H9 (cell line): ENCODE results near the gene SMS. TPM values are rescaled to one million over a fixed set of nuclear protein-coding genes. Genes with fewer than 3 reads are reported as not detected.

Experiments
- DNase-seq: peaks from one replicate; pipeline ENCODE4 v3.0.0-alpha.2; 2017
- H2AFZ ChIP-seq: one replicate; pipeline ENCODE4 v1.6.1; 2013; ENCODE audit warnings: mild to moderate bottlenecking, low read length, control low read depth, moderate library complexity
- H2AK5ac ChIP-seq: 2 replicates; pipeline ENCODE4 v1.6.1; 2013; ENCODE audit warnings: low read length, control low read depth, mixed read lengths; ENCODE audit not compliant: insufficient read length
- H2BK120ac ChIP-seq: one replicate; pipeline ENCODE4 v1.6.1; 2013; ENCODE audit warnings: low read depth, mild to moderate bottlenecking, low read length, control low read depth, inconsistent platforms; ENCODE audit not compliant: poor library complexity, severe bottlenecking
- H2BK12ac ChIP-seq: 2 replicates; pipeline ENCODE4 v1.6.1; 2013; ENCODE audit warnings: low read length, control low read depth, mixed read lengths, low read depth; ENCODE audit not compliant: insufficient read length
- H2BK15ac ChIP-seq: 2 replicates; pipeline ENCODE4 v1.6.1; 2013; ENCODE audit warnings: low read depth, low read length, control low read depth
- H2BK20ac ChIP-seq: one replicate; pipeline ENCODE4 v1.6.1; 2013; ENCODE audit warnings: low read depth, mild to moderate bottlenecking, low read length, control low read depth, inconsistent platforms; ENCODE audit not compliant: poor library complexity, severe bottlenecking
- H2BK5ac ChIP-seq: 2 replicates; pipeline ENCODE4 v1.6.1; 2013; ENCODE audit warnings: low read length, control low read depth, mixed read lengths; ENCODE audit not compliant: insufficient read length
- H3K14ac ChIP-seq: 2 replicates; pipeline ENCODE4 v1.6.1; 2013; ENCODE audit warnings: low read length, control low read depth; ENCODE audit not compliant: insufficient read depth
- H3K18ac ChIP-seq: 2 replicates; pipeline ENCODE4 v1.6.1; 2013; ENCODE audit warnings: low read depth, mild to moderate bottlenecking, mixed read lengths, low read length, control low read depth; ENCODE audit not compliant: insufficient read length
- H3K23ac ChIP-seq: 2 replicates; pipeline ENCODE4 v1.6.1; 2013; ENCODE audit warnings: low read length, control low read depth, mixed read lengths, low read depth; ENCODE audit not compliant: insufficient read length
- H3K23me2 ChIP-seq: 2 replicates; pipeline ENCODE4 v1.6.1; 2013; ENCODE audit warnings: low read depth, mild to moderate bottlenecking, mixed read lengths, low read length, control low read depth; ENCODE audit not compliant: insufficient read length, poor library complexity, severe bottlenecking
- H3K27ac ChIP-seq: 2 replicates; pipeline ENCODE4 v1.5.1; 2013; ENCODE audit warnings: low read length, control low read depth, mixed read lengths, low read depth; ENCODE audit not compliant: insufficient read length
- H3K27me3 ChIP-seq: 2 replicates; pipeline ENCODE4 v1.6.1; 2013; ENCODE audit warnings: low read length, control low read depth, inconsistent platforms; ENCODE audit not compliant: insufficient read depth
- H3K4ac ChIP-seq: 2 replicates; pipeline ENCODE4 v1.6.1; 2013; ENCODE audit warnings: low read depth, mild to moderate bottlenecking, control low read depth, inconsistent platforms, low read length, moderate library complexity
- H3K4me1 ChIP-seq: 2 replicates; pipeline ENCODE4 v1.6.1; 2013; ENCODE audit warnings: low read length, control low read depth, inconsistent platforms; ENCODE audit not compliant: insufficient read depth
- H3K4me2 ChIP-seq: 2 replicates; pipeline ENCODE4 v1.6.1; 2013; ENCODE audit warnings: low read length, control low read depth, mixed read lengths; ENCODE audit not compliant: insufficient read length, insufficient read depth
- H3K56ac ChIP-seq: 2 replicates; pipeline ENCODE4 v1.6.1; 2013; ENCODE audit warnings: low read depth, mild to moderate bottlenecking, mixed read lengths, low read length, control low read depth; ENCODE audit not compliant: insufficient read length
- H3K79me1 ChIP-seq: 2 replicates; pipeline ENCODE4 v1.6.1; 2013; ENCODE audit warnings: low read depth, mild to moderate bottlenecking, moderate library complexity, low read length, control low read depth, inconsistent platforms; ENCODE audit not compliant: insufficient read depth, poor library complexity, severe bottlenecking
- H3K79me2 ChIP-seq: 2 replicates; pipeline ENCODE4 v1.6.1; 2013; ENCODE audit warnings: low read length, control low read depth, inconsistent platforms; ENCODE audit not compliant: insufficient read depth
- H3K9ac ChIP-seq: 2 replicates; pipeline ENCODE4 v1.6.1; 2013; ENCODE audit warnings: low read length, control low read depth, mixed read lengths; ENCODE audit not compliant: insufficient read length; ENCODE audit errors: extremely low read depth
- H3K9me3 ChIP-seq: one replicate; pipeline ENCODE4 v1.6.1; 2013; ENCODE audit warnings: low read depth, low read length, inconsistent platforms; ENCODE audit not compliant: control insufficient read depth
- H3T11ph ChIP-seq: one replicate; pipeline ENCODE4 v1.6.1; 2013; ENCODE audit warnings: mild to moderate bottlenecking, low read length, control low read depth, inconsistent platforms
- H4K20me1 ChIP-seq: one replicate; pipeline ENCODE4 v1.6.1; 2013; ENCODE audit not compliant: control insufficient read depth, insufficient read length, insufficient read depth
- H4K5ac ChIP-seq: 2 replicates; pipeline ENCODE4 v1.6.1; 2013; ENCODE audit warnings: low read depth, mild to moderate bottlenecking, mixed read lengths, low read length, control low read depth; ENCODE audit not compliant: insufficient read length
- H4K8ac ChIP-seq: replicated peaks from 2 replicates; pipeline ENCODE4 v1.6.1; 2013; ENCODE audit warnings: low read length, control low read depth, mixed read lengths, low read depth; ENCODE audit not compliant: insufficient read length
- H4K91ac ChIP-seq: 2 replicates; pipeline ENCODE4 v1.6.1; 2013; ENCODE audit warnings: low read depth, mild to moderate bottlenecking, moderate library complexity, mixed read lengths, low read length, control low read depth; ENCODE audit not compliant: insufficient read length
- H3K27ac Mint-ChIP-seq, 3 experiments: 2 replicates in 2 of 3; 3 replicates in 1 of 3; pipeline ENCODE4 v1.8.0; 2020 to 2021; ENCODE audit warnings: mixed read lengths in 3 of 3, mild to moderate bottlenecking in 1 of 3, moderate library complexity in 1 of 3
- H3K27me3 Mint-ChIP-seq: 2 replicates; pipeline ENCODE4 v1.8.0; 2021; ENCODE audit warnings: low read depth, mild to moderate bottlenecking, moderate library complexity, mixed read lengths
- H3K36me3 Mint-ChIP-seq, 3 experiments: 2 replicates in 2 of 3; 3 replicates in 1 of 3; pipeline ENCODE4 v1.8.0; 2020 to 2021; ENCODE audit warnings: low read depth in 3 of 3, mixed read lengths in 3 of 3; ENCODE audit not compliant: insufficient read depth in 1 of 3
- H3K4me1 Mint-ChIP-seq, 2 experiments: 2 replicates each; pipeline ENCODE4 v1.8.0; 2020; ENCODE audit warnings: mixed read lengths in 2 of 2
- H3K4me3 Mint-ChIP-seq, 2 experiments: 2 replicates in 1 of 2; 3 replicates in 1 of 2; pipeline ENCODE4 v1.8.0; 2020 to 2021; ENCODE audit warnings: mild to moderate bottlenecking in 2 of 2, mixed read lengths in 2 of 2, moderate library complexity in 1 of 2
- H3K9me3 Mint-ChIP-seq, 2 experiments: 2 replicates in 1 of 2; 3 replicates in 1 of 2; pipeline ENCODE4 v1.8.0; 2020; ENCODE audit warnings: mild to moderate bottlenecking in 2 of 2, mixed read lengths in 2 of 2, moderate library complexity in 1 of 2
- CTCF ChIP-seq: fragments of 200-600 bp; sonication (generic); conservative IDR thresholded peaks from 3 replicates; pipeline ENCODE4 v1.8.0; 2021; ENCODE audit warnings: antibody characterized with exemption, mild to moderate bottlenecking
- WGBS: extraction: QIAGEN DNeasy Blood & Tissue Kit; methylation state at CpG from one replicate; pipeline ENCODE4 v1.1.7; 2013; ENCODE audit warnings: missing lambda C conversion rate, low lambda C conversion rate, mixed read lengths; ENCODE audit not compliant: insufficient read length; ENCODE audit errors: extremely low coverage; 5-methylcytosine and 5-hydroxymethylcytosine counted together
- total RNA-seq: library from RNA; stranded (reverse); gene quantifications from 2 replicates; pipeline ENCODE4 v1.2.1, GENCODE V29; 2021

SMS gene
- total RNA-seq, 1 experiment from 2014 or later = 415 TPM

GRCh38 chrX:22025751-22026150, 85.2 kb downstream of the SMS start:
- Histone ChIP-seq H3K27me3 (no peaks in the 10 kb centered on the region), H3K14ac (no peak overlapping the region), H2BK120ac (no peak overlapping the region), H2BK20ac (no peak overlapping the region), H4K8ac (no peak overlapping the region), H3K9me3 (no peaks in the 10 kb centered on the region), H3K9ac (no peak overlapping the region), H3K23ac (no peak overlapping the region), H3K79me1 (no peaks in the 10 kb centered on the region), H3K79me2 (no peaks in the 10 kb centered on the region), H3K18ac (no peak overlapping the region), H3K4me2 (no peak overlapping the region), H3T11ph (no peak overlapping the region), H2BK15ac (no peak overlapping the region), H3K4ac (no peak overlapping the region), H3K56ac (no peak overlapping the region), H2BK5ac (no peak overlapping the region), H4K20me1 (no peaks in the 10 kb centered on the region), H4K5ac (no peak overlapping the region), H2BK12ac (no peak overlapping the region), H2AFZ (no peak overlapping the region), H2AK5ac (no peak overlapping the region), H3K4me1 (peaks cover 3% of the 10 kb centered on the region; the same call in 1 of the 2 replicates), H4K91ac (no peak overlapping the region), H3K27ac (no peak overlapping the region), H3K23me2 (no peaks in the 10 kb centered on the region)
- H3K4me1 Mint-ChIP-seq = peaks cover 20 to 23% of the 10 kb centered on the region in 2 experiments
- H3K27ac Mint-ChIP-seq = no peak overlapping the region
- peaks cover 4% of the 10 kb centered on the region for H3K27me3 Mint-ChIP-seq
- TF ChIP-seq CTCF = no peak
- H3K9me3 Mint-ChIP-seq = peaks cover 12 to 53% of the 10 kb centered on the region in 2 experiments; a peak in 4 of 5 replicates
- WGBS = no CpG with 5 or more reads among the region's 7 CpGs
- peaks cover 0 to 6% (median 0%) of the 10 kb centered on the region in 3 experiments; a peak in 3 of 7 replicates for H3K36me3 Mint-ChIP-seq
- no peak overlapping the region for H3K4me3 Mint-ChIP-seq
- no peak for DNase-seq
